Subcutaneous adipose tissue (tissue), 4 donors: ENCODE data around the gene GSTM5. TPM values are rescaled to one million over a fixed set of nuclear protein-coding genes. Genes with fewer than 3 reads are reported as not detected.

ENCODE experiments used
- total RNA-seq, 4 donors: library from RNA; depleted of rRNA; stranded (reverse); fragments of >200 nt; gene quantifications; one replicate each; pipeline ENCODE4 v1.1.0, GENCODE V29; 2016
- TF ChIP-seq, protein P1 (sequence below): fragments of 450-650 bp; IDR thresholded peaks from one replicate; pipeline ENCODE4 v1.5.1; 2016; ENCODE audit warnings: low read depth, mild to moderate bottlenecking, control low read depth, antibody characterized with exemption, moderate library complexity

The GSTM5 gene
- total RNA-seq, 4 donors from 2014 or later: 2.8 to 5.7 (median 3.5) TPM

- TF ChIP-seq, protein P1, sequence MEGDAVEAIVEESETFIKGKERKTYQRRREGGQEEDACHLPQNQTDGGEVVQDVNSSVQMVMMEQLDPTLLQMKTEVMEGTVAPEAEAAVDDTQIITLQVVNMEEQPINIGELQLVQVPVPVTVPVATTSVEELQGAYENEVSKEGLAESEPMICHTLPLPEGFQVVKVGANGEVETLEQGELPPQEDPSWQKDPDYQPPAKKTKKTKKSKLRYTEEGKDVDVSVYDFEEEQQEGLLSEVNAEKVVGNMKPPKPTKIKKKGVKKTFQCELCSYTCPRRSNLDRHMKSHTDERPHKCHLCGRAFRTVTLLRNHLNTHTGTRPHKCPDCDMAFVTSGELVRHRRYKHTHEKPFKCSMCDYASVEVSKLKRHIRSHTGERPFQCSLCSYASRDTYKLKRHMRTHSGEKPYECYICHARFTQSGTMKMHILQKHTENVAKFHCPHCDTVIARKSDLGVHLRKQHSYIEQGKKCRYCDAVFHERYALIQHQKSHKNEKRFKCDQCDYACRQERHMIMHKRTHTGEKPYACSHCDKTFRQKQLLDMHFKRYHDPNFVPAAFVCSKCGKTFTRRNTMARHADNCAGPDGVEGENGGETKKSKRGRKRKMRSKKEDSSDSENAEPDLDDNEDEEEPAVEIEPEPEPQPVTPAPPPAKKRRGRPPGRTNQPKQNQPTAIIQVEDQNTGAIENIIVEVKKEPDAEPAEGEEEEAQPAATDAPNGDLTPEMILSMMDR: no peak
Measured at GRCh38 chr1:109762821-109763645, 51.0 kb downstream of the GSTM5 start.

GRCh38 chr1:109763646-109764415 lies 51.8 kb downstream of the GSTM5 start, which contains the start of gene EPS8L3:
Gene EPS8L3 (minus strand): TSS chr1:109763923. CDS start chr1:109761749, 2,174 bp downstream.
- TF ChIP-seq, protein P1: no peak

DNA sequence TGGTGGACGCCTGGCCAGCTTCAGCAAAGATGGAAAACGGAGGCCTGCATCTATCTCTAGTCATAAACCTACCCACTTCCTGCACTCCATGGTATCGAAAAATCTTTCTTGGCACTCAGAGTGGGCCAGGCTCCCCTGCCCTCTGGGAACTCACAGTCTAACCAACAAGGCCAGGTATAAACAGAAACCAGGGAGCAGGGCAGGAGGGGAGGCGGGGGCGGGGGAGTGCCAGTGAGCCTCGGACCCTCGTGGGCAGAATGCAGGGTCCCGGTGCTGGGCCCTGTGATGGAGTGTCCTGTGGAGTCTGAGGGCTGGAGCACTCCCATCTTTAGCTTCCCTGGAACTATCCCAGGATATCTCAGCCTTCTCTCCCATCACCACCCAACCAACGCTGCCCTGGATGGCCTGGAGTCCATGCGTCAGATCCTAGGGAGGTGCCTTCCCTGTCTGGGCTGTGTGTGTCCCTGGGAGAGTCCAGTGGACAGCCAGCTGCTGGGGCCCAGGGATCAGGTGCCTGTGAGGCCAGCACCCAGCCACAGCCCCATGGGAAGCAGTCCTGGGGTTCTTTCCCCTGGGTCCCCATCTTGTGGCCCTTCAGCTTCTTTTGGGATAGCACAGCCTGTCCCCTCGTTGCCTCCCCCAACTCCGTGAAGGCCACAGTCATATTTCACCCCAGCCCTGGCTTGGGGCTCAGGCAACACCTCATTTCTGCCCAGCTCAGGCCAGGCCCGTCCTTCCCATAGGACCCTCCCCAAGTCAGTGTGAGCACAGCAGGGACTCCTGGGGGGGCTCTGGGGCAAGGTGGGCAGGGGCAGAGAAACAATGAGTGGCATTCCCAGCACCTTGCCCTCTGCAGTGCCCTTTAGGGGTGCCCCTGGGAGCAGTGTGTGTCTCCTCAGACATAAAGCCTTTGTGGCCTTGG lies 52.8 kb downstream of the GSTM5 start:
- TF ChIP-seq, protein P1: no peak

- TF ChIP-seq, protein P1: no peak
Measured at GRCh38 chr1:109765483-109765815, 53.4 kb downstream of the GSTM5 start.

DNA sequence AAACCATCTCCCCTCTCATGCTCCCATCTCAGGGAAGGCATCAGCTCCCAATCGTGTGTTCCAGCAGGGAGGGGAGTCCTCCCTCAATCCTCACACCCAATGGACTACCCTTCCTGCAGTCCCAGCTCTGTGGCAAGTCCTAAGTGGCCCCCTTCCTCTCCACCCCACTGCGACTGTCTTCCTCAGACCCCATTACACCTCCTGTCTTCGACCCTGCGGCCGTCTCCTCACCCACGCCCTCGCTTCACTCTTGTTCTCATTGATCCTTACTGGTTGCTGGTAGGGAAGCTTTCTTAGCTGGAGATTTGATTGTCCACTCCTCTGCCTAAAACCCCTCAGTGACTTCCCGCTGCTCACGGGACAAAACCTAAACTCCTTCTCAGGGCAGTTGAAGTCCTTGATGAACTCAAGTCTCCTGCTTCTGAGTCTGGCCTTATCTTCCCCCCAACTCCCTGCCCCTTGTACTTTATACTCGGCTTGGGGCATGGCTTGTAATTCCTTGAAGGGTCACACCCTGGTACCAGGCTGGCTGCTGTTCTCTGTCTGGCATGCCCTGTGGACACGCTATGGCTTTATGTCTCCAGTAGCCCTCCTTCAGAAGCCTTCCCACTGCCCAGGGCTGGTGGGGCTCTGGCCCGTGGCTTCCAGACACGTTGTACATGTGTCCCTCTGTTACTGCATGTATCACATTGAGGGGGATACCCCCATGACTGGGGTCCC lies 54.0 kb downstream of the GSTM5 start:
- TF ChIP-seq, protein P1: no peak

Other genes with a start within 250 kb of the GSTM5 start
- gene SYPL2, start 245.7 kb upstream of the GSTM5 start, total RNA-seq: 1 to 10 TPM in 1 of 4 donors, under 1 TPM in 3; 0.22 to 1.3 (median 0.83) TPM
- 1 to 10 TPM; 2.4 to 3.1 (median 2.8) TPM for gene ATXN7L2, start 228.3 kb upstream of the GSTM5 start, total RNA-seq
- gene CYB561D1, start 218.2 kb upstream of the GSTM5 start, total RNA-seq: 1 to 10 TPM; 4.0 to 6.6 (median 5.5) TPM
- 1 to 10 TPM; 2.6 to 5.4 (median 3.4) TPM for gene AMIGO1, start 202.5 kb upstream of the GSTM5 start, total RNA-seq
- not detected for gene GPR61, start 172.4 kb upstream of the GSTM5 start, total RNA-seq
- 1 to 10 TPM; 5.7 to 9.1 (median 7.9) TPM for gene GNAI3, start 163.6 kb upstream of the GSTM5 start, total RNA-seq
- not detected for gene GNAT2, start 92.6 kb upstream of the GSTM5 start, total RNA-seq
- gene AMPD2, start 92.4 kb upstream of the GSTM5 start, total RNA-seq: 10 to 100 TPM; 20.2 to 27.9 (median 25.3) TPM
- gene GSTM4, start 56.2 kb upstream of the GSTM5 start, total RNA-seq: 10 to 100 TPM; 16.7 to 35.0 (median 20.9) TPM
- gene GSTM2, start 44.2 kb upstream of the GSTM5 start, total RNA-seq: 10 to 100 TPM; 38.0 to 87.8 (median 58.4) TPM
- 10 to 100 TPM in 1 of 4 donors, not detected in 3; 42.7 TPM for gene GSTM1, start 24.4 kb upstream of the GSTM5 start, total RNA-seq
- gene GSTM3, start 28.8 kb downstream of the GSTM5 start, total RNA-seq: 10 to 100 TPM; 38.2 to 62.8 (median 45.7) TPM
- gene EPS8L3, start 51.7 kb downstream of the GSTM5 start, total RNA-seq: not detected
- 100 to 1,000 TPM in 3 of 4 donors, 10 to 100 TPM in 1; 70.3 to 116 (median 106) TPM for gene CSF1, start 198.6 kb downstream of the GSTM5 start, total RNA-seq